NCI-H510A treated with DMSO at 0.1 percent for 48 hours (cell line): ENCODE results near the gene LDLR.
"Not testable (repeated sequence)": the region's sequence is repeated elsewhere in the genome, so short reads cannot be mapped to it uniquely, and the experiment has no call there.

ENCODE experiments used
- DNase-seq: peaks from one replicate; lab custom pipeline; 2025; lab: John Stamatoyannopoulos, UW

LDLR gene

DNA sequence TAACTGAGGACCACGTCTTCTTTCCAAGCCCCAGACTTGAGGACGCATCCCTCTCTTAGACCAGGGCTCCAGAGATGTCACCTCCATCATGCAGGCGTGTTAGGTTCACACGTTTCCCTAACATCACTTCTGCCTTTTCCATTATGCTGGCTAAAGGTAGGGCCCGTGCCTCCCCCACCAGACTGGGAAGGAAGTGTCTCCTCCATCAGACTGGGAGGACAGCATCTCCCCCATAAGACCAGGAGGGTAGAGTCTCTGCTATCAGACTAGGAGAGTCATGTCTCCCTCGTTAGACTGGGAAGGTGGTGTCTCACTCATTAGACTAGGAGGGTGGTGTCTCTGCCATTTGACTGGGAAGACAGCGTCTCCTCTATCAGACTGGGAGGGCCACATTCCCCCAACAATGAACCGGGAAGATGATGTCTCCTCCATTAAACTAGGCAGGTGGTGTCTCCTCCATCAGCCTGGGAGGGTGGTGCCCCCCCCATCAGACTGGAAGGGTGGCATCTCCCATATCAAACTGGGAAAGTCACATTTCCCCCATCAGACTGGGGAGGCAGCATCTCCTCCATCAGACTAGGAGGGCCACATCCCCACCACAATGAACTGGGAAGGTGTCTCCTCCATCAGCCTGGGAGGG is 84.4 kb downstream of the LDLR start:
- no peak for DNase-seq

DNA sequence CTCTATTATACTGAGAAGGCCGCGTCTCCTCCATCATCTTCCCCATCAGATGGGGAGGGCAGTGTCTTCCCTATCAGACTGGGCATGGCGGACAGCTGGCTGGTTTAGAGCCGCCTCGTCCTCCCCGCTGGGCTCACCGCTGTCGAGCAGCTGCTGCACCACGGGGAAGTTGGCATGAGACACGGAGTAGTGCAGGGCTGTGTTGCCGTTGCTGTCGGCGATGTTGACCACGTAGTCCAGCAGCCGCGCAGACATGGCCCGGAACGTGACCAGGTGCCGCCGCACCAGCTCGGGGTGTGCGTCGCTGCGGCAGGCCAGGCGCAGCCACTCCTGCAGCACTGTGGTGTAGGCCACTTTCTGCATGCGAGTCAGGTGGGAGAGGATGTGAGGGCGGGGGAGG is 85.1 kb downstream of the LDLR start:
- no peak for DNase-seq

DNA sequence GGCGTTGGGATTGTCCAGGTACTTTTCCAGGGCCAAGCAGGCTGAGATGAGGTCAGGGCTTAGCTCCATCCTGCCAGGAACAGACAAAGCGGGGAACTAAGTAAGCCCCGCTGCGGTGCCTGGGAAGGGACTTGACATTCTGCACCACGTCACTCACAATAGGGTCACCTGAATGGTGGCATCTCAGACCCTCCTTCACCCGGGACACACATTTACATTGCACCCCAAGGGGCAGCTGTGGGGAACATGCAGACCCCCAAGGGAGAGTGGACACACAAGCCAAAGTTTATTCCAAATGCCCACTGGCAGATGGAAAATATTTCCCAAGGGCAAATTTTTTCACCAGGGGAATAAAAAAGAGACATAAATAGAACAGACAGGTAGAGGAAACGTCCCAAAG is 86.7 kb downstream of the LDLR start:
- DNase-seq: no peak

DNA sequence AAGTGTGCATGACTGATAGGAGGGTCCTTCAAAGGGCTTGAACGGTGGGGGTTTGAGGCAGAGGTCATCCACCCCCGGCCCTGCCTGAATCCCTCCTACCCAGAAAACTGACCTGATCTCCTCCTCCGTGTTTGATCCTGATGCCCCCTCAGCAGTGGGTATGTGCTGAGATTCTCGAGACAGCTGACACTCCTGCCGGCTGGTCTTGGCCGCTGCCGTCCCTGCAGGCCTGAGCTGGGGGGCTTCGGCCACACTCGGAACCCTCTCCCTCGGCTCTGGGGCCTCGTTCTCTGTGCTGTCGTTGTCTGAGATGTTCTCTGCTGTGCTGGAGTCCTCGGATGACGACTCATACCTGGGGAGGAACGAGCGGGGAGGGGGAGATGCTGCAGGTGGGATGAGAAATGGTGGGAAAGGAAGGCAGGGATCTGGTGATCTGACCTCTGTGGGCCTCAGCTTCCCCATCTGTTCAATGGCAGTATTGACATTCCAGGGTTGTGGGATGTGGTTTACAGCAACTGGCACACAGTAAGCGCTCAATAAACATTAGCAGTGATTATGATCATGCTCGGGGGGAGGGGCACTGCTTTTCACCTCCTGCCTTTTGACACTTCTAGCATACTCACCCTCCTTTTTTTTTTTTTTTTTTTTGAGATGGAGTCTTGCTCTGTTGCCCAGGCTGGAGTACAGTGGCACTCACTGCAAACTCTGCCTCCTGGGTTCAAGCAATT is 87.4 kb downstream of the LDLR start:
- no peak for DNase-seq

DNA sequence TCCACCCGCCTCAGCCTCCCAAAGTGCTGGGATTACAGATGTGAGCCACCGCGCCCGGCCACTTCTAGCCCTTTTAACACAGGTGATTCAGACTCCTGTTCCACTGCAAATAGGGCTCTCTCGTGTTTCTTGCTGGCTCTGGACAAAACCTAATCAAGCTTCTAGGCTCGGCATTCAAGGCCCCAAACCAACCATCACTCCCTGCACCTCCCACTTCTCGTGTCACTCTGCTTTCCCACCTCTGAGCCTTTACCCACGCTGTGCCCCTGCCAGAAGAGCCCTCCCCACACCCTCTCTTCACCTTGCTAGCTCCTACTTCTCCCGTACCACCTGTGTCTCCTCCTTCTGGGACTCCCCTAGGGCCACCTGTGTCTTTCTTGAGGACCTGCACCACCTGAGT is 88.3 kb downstream of the LDLR start:
- no peak for DNase-seq

DNA sequence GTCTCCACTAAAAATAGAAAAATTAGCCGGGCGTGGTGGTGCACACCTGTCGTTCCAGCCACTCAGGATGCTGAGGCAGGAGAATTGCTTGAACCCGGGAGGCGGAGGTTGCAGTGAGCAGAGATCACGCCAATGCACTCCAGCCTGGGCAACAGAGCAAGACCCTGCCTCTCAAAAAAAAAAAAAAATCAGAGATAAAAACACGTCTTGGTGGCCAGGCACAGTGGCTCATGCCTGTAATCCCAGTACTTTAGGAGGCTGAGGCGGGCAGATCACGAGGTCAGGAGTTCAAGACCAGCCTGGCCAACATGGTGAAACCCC is 89.8 kb downstream of the LDLR start:
- DNase-seq: not testable (repeated sequence)

DNA sequence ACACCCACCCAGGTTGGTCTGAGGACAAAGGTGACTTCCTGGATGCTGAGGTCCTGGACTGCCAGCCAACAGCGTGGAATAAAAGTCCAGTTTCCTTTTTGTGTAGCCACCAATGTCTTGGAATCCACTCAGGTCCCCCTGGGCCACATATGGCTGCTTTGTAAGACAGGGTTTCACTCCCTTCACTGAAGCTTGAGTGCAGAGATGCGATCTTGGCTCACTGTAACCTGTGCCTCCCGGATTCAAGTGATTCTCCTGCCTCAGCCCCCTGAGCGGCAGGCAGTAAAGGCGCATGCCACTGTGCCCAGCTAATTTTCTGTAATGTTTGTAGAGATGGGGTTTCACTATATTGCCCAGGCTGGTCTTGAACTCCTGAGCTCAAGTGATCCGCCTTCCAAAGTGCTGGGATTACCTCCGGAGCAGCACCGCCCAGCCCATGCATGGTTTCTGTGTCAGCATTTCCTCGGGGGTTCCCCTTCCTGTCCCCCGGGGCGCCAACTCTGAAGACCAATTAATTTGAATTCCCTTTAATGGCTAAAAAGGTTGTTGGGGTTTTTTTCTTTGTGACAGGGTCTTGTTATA is 90.5 kb downstream of the LDLR start:
- no peak for DNase-seq

DNA sequence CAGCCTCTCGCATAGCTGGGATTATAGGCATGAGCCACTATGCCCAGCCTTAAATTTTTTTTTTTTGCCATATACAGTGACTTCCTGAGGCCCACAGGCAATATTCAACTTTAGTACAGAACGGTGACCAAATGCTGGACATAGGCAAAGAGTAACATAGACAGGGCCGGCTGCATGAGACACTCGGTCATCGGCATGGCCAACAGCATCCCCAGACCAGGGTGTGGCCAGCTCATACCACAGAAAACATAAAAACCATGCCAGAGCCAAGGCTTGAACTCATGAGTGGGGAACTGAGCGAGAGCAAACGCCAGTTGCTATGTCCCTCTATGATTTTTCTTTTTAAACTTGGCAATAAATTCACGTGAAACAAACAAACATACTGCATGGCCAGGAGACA is 91.1 kb downstream of the LDLR start:
- DNase-seq: no peak

DNA sequence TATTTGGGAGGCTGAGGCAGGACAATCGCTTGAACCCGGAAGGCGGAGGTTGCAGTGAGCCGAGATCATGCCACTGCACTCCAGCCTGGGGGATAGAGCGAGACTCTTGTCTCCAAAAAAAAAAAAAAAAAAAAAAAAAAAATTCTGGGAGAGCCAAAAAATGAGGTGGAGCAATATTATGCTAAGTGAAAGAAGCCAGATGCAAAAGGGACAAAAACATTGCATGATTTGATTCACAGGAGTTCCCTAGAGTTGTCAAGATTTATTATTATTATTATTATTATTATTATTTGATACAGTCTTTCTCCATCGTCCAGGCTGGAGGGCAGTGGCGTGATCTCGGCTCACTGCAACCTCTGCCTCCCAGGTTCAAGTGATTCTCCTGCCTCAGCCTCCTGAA is 91.7 kb downstream of the LDLR start:
- DNase-seq: not testable (repeated sequence)

DNA sequence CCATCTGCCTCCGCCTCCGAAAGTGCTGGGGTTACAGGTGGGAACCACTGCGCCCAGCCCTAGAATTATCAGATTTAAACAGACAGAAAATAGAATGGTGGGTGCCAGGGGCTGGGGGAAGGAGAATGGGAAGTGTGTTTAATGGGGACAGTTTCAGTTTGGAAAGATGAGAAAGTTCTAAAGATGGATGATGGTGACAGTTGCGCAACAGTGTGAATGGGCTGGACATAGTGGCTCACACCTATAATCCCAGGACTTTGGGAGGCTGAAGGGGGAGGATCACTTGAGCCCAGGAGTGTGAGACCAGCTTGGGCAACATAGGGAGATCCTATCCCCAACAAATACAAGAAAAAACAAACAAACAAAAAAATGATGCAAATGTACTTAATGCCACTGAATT is 92.2 kb downstream of the LDLR start:
- DNase-seq: no peak
